ENCODE results near the gene KLK4.

The KLK4 gene

GRCh38 chr19:50869479-50869878 is 41.7 kb downstream of the KLK4 start:
- Histone ChIP-seq H3K27me3 (no peaks in the 10 kb centered on the region), H3K27ac (no peak overlapping the region)

GRCh38 chr19:50861496-50862286 is 49.5 kb downstream of the KLK4 start:
- TF ChIP-seq Cebpa-rat (IDR thresholded peaks at IDR 0.05) = no peak
- no peak overlapping the region for H3K4me3 ChIP-seq
- no peaks in the 10 kb centered on the region for H3K27me3 ChIP-seq

More at GRCh38 chr19:50869479-50869878, 41.7 kb downstream of the KLK4 start:
- Histone ChIP-seq H3K4me2 (no peak overlapping the region), H3K9me3 (no peaks in the 10 kb centered on the region), H4K20me1 (no peaks in the 10 kb centered on the region), H3K36me3 (no peaks in the 10 kb centered on the region), H3K4me3 (no peak overlapping the region), H3K4me1 (peaks cover 11% of the 10 kb centered on the region), H3K9ac (no peak overlapping the region)
- no peak for TF ChIP-seq Cebpa-rat (IDR thresholded peaks at IDR 0.05)

GRCh38 chr19:50861010-50861409 is 50.2 kb downstream of the KLK4 start:
- Histone ChIP-seq H3K4me1 (peaks cover 11% of the 10 kb centered on the region; the same call in 1 of the 2 replicates), H3K27ac (no peak overlapping the region), H3K4me2 (no peak overlapping the region), H3K9me3 (peaks cover 16% of the 10 kb centered on the region), H3K36me3 (no peaks in the 10 kb centered on the region), H3K9ac (no peak overlapping the region), H4K20me1 (no peaks in the 10 kb centered on the region), H3K27me3 (no peaks in the 10 kb centered on the region), H3K4me3 (no peak overlapping the region)
- no peak for TF ChIP-seq Cebpa-rat (IDR thresholded peaks at IDR 0.05)

More at GRCh38 chr19:50861496-50862286, 49.5 kb downstream of the KLK4 start:
- Histone ChIP-seq H3K4me2 (no peak overlapping the region), H3K36me3 (no peaks in the 10 kb centered on the region), H3K9ac (no peak overlapping the region), H4K20me1 (no peaks in the 10 kb centered on the region), H3K4me1 (peaks cover 5% of the 10 kb centered on the region; the same call in 1 of the 2 replicates), H3K9me3 (peaks cover 16% of the 10 kb centered on the region), H3K27ac (no peak overlapping the region)

DNA sequence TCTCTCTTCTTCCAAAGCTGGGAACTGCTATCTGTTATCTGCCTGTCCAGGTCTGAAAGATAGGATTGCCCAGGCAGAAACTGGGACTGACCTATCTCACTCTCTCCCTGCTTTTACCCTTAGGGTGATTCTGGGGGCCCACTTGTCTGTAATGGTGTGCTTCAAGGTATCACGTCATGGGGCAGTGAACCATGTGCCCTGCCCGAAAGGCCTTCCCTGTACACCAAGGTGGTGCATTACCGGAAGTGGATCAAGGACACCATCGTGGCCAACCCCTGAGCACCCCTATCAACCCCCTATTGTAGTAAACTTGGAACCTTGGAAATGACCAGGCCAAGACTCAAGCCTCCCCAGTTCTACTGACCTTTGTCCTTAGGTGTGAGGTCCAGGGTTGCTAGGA is 51.3 kb downstream of the KLK4 start:
- Histone ChIP-seq H3K9ac (no peak overlapping the region), H3K4me3 (no peak overlapping the region), H3K27me3 (no peaks in the 10 kb centered on the region), H3K27ac (no peak overlapping the region), H4K20me1 (no peaks in the 10 kb centered on the region), H3K4me1 (peaks cover 12% of the 10 kb centered on the region; the same call in 1 of the 2 replicates), H3K9me3 (peaks cover 16% of the 10 kb centered on the region), H3K36me3 (no peaks in the 10 kb centered on the region), H3K4me2 (no peak overlapping the region)
- TF ChIP-seq Cebpa-rat (IDR thresholded peaks at IDR 0.05) = no peak

GRCh38 chr19:50858886-50859285 is 52.3 kb downstream of the KLK4 start:
- peaks cover 12% of the 10 kb centered on the region; the same call in 1 of the 2 replicates for H3K4me1 ChIP-seq
- H4K20me1 ChIP-seq = no peaks in the 10 kb centered on the region
- no peak for TF ChIP-seq Cebpa-rat (IDR thresholded peaks at IDR 0.05)
- H3K4me2 ChIP-seq = no peak overlapping the region
- H3K9ac ChIP-seq = no peak overlapping the region
- H3K9me3 ChIP-seq = peaks cover 16% of the 10 kb centered on the region
- no peak overlapping the region for H3K27ac ChIP-seq
- no peaks in the 10 kb centered on the region for H3K27me3 ChIP-seq
- no peak overlapping the region for H3K4me3 ChIP-seq
- no peaks in the 10 kb centered on the region for H3K36me3 ChIP-seq

GRCh38 chr19:50857366-50857765 is 53.8 kb downstream of the KLK4 start:
- H3K27ac ChIP-seq = no peak overlapping the region
- TF ChIP-seq Cebpa-rat (IDR thresholded peaks at IDR 0.05) = no peak
- no peaks in the 10 kb centered on the region for H3K36me3 ChIP-seq
- H4K20me1 ChIP-seq = no peaks in the 10 kb centered on the region
- H3K27me3 ChIP-seq = no peaks in the 10 kb centered on the region
- no peak overlapping the region for H3K4me3 ChIP-seq
- H3K9me3 ChIP-seq = peaks cover 16% of the 10 kb centered on the region
- H3K4me2 ChIP-seq = no peak overlapping the region
- H3K9ac ChIP-seq = no peak overlapping the region
- H3K4me1 ChIP-seq = peaks cover 12% of the 10 kb centered on the region; the same call in 1 of the 2 replicates
